HEK293 (cell line): ENCODE measurements around the gene PSMF1.

Experiments
- CTCF ChIA-PET: fragments of 350-600 bp; formaldehyde crosslinking; extraction: SDS; loops from one replicate; lab custom pipeline; 2021; ENCODE audit warnings: antibody characterized with exemption; lab: Yijun Ruan, JAX
- POLR2A ChIA-PET: fragments of 300-600 bp; formaldehyde crosslinking; extraction: SDS; loops from one replicate; lab custom pipeline; 2020; ENCODE audit warnings: antibody characterized with exemption, inconsistent platforms; lab: Yijun Ruan, JAX
- H3K27ac ChIP-seq: fragments of 200-500 bp; sonication (Bioruptor generic); 2 replicates; pipeline ENCODE4 v1.5.1; 2014; ENCODE audit warnings: low read depth, low read length, control low read depth, inconsistent platforms; ENCODE audit errors: extremely low read depth
- H3K36me3 ChIP-seq, 2 experiments: fragments of 200-500 bp in 1 of 2; sonication (Bioruptor generic) in 1 of 2; 1 replicate in 1 of 2; 2 replicates in 1 of 2; pipeline ENCODE4 v1.5.1; 2014 to 2017; ENCODE audit warnings: inconsistent platforms in 2 of 2, low read length in 2 of 2; ENCODE audit not compliant: control insufficient read depth in 2 of 2, insufficient read depth in 1 of 2
- H3K4me1 ChIP-seq: fragments of 200-500 bp; sonication (Bioruptor generic); 2 replicates; pipeline ENCODE4 v1.5.1; 2014; ENCODE audit warnings: mild to moderate bottlenecking, low read length, inconsistent platforms; ENCODE audit not compliant: control insufficient read depth, insufficient read depth
- H3K4me3 ChIP-seq: 2 replicates; pipeline ENCODE4 v1.5.1; 2011; ENCODE audit warnings: low read depth, mild to moderate bottlenecking, control low read depth, low read length, moderate library complexity
- H3K9me3 ChIP-seq: fragments of 200-500 bp; sonication (Bioruptor generic); 2 replicates; pipeline ENCODE4 v1.5.1; 2014; ENCODE audit warnings: low read depth, low read length, inconsistent platforms; ENCODE audit not compliant: control insufficient read depth, insufficient read depth
- MEIS1 ChIP-seq: sonication (generic); formaldehyde crosslinking; IDR thresholded peaks from 2 replicates; pipeline ENCODE4 v1.8.1; 2022; ENCODE audit warnings: missing genetic modification reagents, mild to moderate bottlenecking, borderline replicate concordance
- ZBTB17 ChIP-seq: fragments of 450-650 bp; formaldehyde crosslinking; IDR thresholded peaks from 2 replicates; pipeline ENCODE4 v1.5.1; 2016; ENCODE audit warnings: missing biosample characterization, missing genetic modification characterization
- ZEB2 ChIP-seq: fragments of 450-650 bp; formaldehyde crosslinking; IDR thresholded peaks from 2 replicates; pipeline ENCODE4 v1.5.1; 2016; ENCODE audit warnings: missing biosample characterization, missing genetic modification characterization
- ZFP3 ChIP-seq: fragments of 450-650 bp; formaldehyde crosslinking; IDR thresholded peaks from 2 replicates; pipeline ENCODE4 v1.5.1; 2016; ENCODE audit warnings: low read depth, missing biosample characterization, missing genetic modification characterization
- ZNF133 ChIP-seq: fragments of 450-650 bp; formaldehyde crosslinking; IDR thresholded peaks from 2 replicates; pipeline ENCODE4 v1.5.1; 2016; ENCODE audit warnings: missing biosample characterization, missing genetic modification characterization
- ZNF19 ChIP-seq: fragments of 450-650 bp; formaldehyde crosslinking; IDR thresholded peaks from 2 replicates; pipeline ENCODE4; 2016; ENCODE audit warnings: missing biosample characterization, missing genetic modification characterization, low read depth
- ZNF239 ChIP-seq: fragments of 450-650 bp; formaldehyde crosslinking; IDR thresholded peaks from 2 replicates; pipeline ENCODE4 v1.5.1; 2016; ENCODE audit warnings: missing biosample characterization, missing genetic modification characterization
- ZNF292 ChIP-seq: fragments of 450-650 bp; formaldehyde crosslinking; IDR thresholded peaks from 2 replicates; pipeline ENCODE4 v1.5.1; 2016; ENCODE audit warnings: low read depth, missing biosample characterization, missing genetic modification characterization, borderline replicate concordance
- ZNF350 ChIP-seq: fragments of 450-650 bp; formaldehyde crosslinking; IDR thresholded peaks from 2 replicates; pipeline ENCODE4 v1.5.0; 2017; ENCODE audit warnings: missing biosample characterization, mild to moderate bottlenecking, missing genetic modification characterization
- ZNF391 ChIP-seq: fragments of 450-650 bp; formaldehyde crosslinking; IDR thresholded peaks from 2 replicates; pipeline ENCODE4 v1.5.1; 2016; ENCODE audit warnings: low read depth, missing biosample characterization, missing genetic modification characterization, borderline replicate concordance
- ZNF48 ChIP-seq: fragments of 450-650 bp; formaldehyde crosslinking; IDR thresholded peaks from 2 replicates; pipeline ENCODE4 v1.5.1; 2016; ENCODE audit warnings: missing biosample characterization, missing genetic modification characterization
- ZNF585B ChIP-seq: fragments of 450-650 bp; formaldehyde crosslinking; IDR thresholded peaks from 2 replicates; pipeline ENCODE4 v1.5.1; 2016; ENCODE audit warnings: missing biosample characterization, missing genetic modification characterization
- ZNF621 ChIP-seq: fragments of 450-650 bp; formaldehyde crosslinking; IDR thresholded peaks from 2 replicates; pipeline ENCODE4 v1.5.1; 2017; ENCODE audit warnings: missing biosample characterization, missing genetic modification characterization
- ZNF670 ChIP-seq: fragments of 450-650 bp; formaldehyde crosslinking; IDR thresholded peaks from 2 replicates; pipeline ENCODE4 v1.5.1; 2016; ENCODE audit warnings: missing biosample characterization, missing genetic modification characterization, low read depth
- ZNF707 ChIP-seq: fragments of 450-650 bp; formaldehyde crosslinking; IDR thresholded peaks from 2 replicates; pipeline ENCODE4 v1.5.1; 2016; ENCODE audit warnings: missing biosample characterization, missing genetic modification characterization
- ZXDB ChIP-seq: fragments of 450-650 bp; formaldehyde crosslinking; IDR thresholded peaks from 2 replicates; pipeline ENCODE4 v1.5.1; 2016; ENCODE audit warnings: missing biosample characterization, missing genetic modification characterization
- TF ChIP-seq, protein P1 (sequence below): sonication (generic); formaldehyde crosslinking; IDR thresholded peaks from 2 replicates; pipeline ENCODE4 v1.8.1; 2022; ENCODE audit warnings: mild to moderate bottlenecking, moderate library complexity, missing genetic modification reagents
- TF ChIP-seq, protein P2 (sequence below): fragments of 450-650 bp; formaldehyde crosslinking; IDR thresholded peaks from 2 replicates; pipeline ENCODE4 v1.5.1; 2016; ENCODE audit warnings: missing biosample characterization, missing genetic modification characterization
- TF ChIP-seq, protein P3 (sequence below): fragments of 450-650 bp; formaldehyde crosslinking; IDR thresholded peaks from 2 replicates; pipeline ENCODE4 v1.5.1; 2016; ENCODE audit warnings: missing biosample characterization, missing genetic modification characterization

PSMF1 gene

DNA sequence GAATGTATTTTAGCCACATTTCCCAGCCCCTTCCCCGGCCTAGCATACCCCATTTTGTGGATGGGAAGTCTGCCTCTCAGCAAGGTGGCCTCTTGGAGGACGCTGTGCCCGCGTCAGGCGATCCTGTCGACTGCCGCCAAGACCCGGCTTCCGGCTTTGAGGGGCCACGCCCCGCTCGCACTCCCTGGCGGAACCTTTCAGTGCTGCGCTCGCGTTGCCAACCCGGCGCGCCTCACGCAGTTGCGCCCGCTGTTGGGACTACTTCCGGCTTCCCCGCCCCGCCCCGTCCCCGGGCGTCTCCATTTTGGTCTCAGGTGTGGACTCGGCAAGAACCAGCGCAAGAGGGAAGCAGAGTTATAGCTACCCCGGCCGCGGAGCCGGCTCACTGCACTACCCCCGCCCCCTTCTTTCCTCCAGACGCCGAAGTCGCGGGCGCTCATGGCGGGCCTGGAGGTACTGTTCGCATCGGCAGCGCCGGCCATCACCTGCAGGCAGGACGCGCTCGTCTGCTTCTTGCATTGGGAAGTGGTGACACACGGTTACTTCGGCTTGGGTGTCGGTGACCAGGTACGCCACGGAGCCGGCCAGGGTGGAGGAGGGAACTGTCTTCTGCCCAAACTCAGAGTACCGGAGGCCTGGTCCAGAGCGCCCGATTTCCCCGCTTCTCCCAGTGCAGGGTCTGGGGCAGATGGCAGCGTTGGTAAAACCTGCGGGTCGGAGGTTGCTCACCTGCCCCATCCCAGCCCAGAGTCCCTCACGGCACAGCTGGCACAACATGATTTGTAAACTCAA lies at the start of gene PSMF1 (continued):
- TF ChIP-seq, protein P1, sequence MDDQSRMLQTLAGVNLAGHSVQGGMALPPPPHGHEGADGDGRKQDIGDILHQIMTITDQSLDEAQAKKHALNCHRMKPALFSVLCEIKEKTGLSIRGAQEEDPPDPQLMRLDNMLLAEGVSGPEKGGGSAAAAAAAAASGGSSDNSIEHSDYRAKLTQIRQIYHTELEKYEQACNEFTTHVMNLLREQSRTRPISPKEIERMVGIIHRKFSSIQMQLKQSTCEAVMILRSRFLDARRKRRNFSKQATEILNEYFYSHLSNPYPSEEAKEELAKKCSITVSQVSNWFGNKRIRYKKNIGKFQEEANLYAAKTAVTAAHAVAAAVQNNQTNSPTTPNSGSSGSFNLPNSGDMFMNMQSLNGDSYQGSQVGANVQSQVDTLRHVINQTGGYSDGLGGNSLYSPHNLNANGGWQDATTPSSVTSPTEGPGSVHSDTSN (CRISPR knock-in tag), result peak; percentile 65; the same call in 1 of the 2 replicates
- TF ChIP-seq ZNF350 (tag by site-specific recombination), result no peak
- TF ChIP-seq ZXDB, result peak; percentile 96
- TF ChIP-seq ZNF48 (tag by site-specific recombination), result no peak

DNA sequence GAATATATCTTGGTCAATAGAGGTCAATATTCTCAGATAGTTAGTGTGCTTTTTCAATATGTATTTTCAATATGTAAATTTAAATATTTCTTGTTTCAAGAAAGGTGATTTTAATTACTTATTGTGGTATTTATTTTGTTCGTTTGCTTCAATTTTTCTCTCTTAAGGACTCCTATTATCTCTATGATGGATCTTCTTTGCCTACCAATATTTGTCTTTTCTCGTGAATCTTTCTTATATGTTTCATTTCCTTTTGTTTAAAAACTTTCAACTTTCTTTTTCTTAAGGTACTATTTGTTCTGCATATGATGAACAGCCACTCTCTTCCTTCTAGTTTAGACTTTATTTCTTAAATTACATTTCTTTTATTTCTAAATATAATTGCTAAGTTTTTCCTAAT lies 46.1 kb upstream of the PSMF1 start:
- CTCF ChIA-PET, result no interaction called here

DNA sequence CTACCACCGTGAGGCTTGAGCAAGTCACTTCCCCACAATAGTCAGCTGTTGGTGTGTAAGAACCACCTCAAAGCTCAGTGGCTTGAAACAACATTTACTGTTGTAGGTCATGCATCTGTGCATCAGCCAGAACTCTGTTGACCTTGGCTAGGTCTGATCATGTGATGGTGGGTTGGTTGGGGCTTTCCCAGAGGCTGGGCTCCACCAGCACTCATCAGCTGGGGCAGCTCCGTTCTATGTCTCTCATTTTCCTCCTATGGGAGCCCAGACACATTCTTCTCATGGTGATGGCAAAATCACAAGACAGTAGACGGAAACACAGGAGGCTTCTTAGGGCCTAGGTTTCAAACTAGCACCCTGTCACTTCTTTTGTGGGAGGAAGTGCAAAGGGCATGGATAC lies 42.8 kb upstream of the PSMF1 start:
- no peaks in the 10 kb centered on the region for H3K9me3 ChIP-seq
- H3K27ac ChIP-seq, result no peak overlapping the region
- CTCF ChIA-PET, result no interaction called here
- TF ChIP-seq, protein P2, sequence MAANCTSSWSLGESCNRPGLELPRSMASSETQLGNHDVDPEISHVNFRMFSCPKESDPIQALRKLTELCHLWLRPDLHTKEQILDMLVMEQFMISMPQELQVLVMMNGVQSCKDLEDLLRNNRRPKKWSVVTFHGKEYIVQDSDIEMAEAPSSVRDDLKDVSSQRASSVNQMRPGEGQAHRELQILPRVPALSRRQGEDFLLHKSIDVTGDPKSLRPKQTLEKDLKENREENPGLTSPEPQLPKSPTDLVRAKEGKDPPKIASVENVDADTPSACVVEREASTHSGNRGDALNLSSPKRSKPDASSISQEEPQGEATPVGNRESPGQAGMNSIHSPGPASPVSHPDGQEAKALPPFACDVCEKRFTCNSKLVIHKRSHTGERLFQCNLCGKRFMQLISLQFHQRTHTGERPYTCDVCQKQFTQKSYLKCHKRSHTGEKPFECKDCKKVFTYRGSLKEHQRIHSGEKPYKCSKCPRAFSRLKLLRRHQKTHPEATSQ, result no peak
- TF ChIP-seq ZNF707 (tag by site-specific recombination) (no peak), ZFP3 (tag by site-specific recombination) (no peak), MEIS1 (CRISPR knock-in tag) (no peak), ZBTB17 (tag by site-specific recombination) (no peak), ZNF292 (tag by site-specific recombination) (no peak), ZXDB (no peak), ZNF391 (tag by site-specific recombination) (no peak), ZNF585B (tag by site-specific recombination) (no peak), ZEB2 (tag by site-specific recombination) (no peak), ZNF670 (tag by site-specific recombination) (no peak), ZNF621 (tag by site-specific recombination) (no peak), ZNF19 (no peak)
- TF ChIP-seq, protein P3, sequence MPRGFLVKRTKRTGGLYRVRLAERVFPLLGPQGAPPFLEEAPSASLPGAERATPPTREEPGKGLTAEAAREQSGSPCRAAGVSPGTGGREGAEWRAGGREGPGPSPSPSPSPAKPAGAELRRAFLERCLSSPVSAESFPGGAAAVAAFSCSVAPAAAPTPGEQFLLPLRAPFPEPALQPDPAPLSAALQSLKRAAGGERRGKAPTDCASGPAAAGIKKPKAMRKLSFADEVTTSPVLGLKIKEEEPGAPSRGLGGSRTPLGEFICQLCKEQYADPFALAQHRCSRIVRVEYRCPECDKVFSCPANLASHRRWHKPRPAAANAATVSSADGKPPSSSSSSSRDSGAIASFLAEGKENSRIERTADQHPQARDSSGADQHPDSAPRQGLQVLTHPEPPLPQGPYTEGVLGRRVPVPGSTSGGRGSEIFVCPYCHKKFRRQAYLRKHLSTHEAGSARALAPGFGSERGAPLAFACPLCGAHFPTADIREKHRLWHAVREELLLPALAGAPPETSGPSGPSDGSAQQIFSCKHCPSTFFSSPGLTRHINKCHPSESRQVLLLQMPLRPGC, result no peak
- TF ChIP-seq, all 188 proteins: peak for 0
- no peak overlapping the region for H3K4me3 ChIP-seq
- POLR2A ChIA-PET, result no interaction called here
- H3K36me3 ChIP-seq, result no peaks in the 10 kb centered on the region
- H3K4me1 ChIP-seq, result no peaks in the 10 kb centered on the region

More for the DNA sequence above, 46.1 kb upstream of the PSMF1 start:
- POLR2A ChIA-PET, result no interaction called here
- H3K4me3 ChIP-seq, result no peak overlapping the region
- TF ChIP-seq ZNF239 (tag by site-specific recombination), result no peak
- TF ChIP-seq ZNF133 (tag by site-specific recombination), result peak; percentile 97
- no peak overlapping the region for H3K27ac ChIP-seq
- H3K4me1 ChIP-seq, result no peaks in the 10 kb centered on the region
- H3K9me3 ChIP-seq, result no peaks in the 10 kb centered on the region
- no peaks in the 10 kb centered on the region for H3K36me3 ChIP-seq
